OCI-M1 (cell line): ENCODE data around the gene PDE5A.
"Not testable (repeated sequence)": the region's sequence is repeated elsewhere in the genome, so short reads cannot be mapped to it uniquely, and the experiment has no call there.

Experiments used
- DNase-seq: peaks from one replicate; lab custom pipeline; 2025; lab: John Stamatoyannopoulos, UW

The PDE5A gene

GRCh38 chr4:119470737-119471063 lies 157.9 kb downstream of the PDE5A start:
- DNase-seq: not testable (repeated sequence)

- DNase-seq: not testable (repeated sequence)
Observed at GRCh38 chr4:119470021-119470736, 158.4 kb downstream of the PDE5A start.

- DNase-seq: not testable (repeated sequence)
Observed at GRCh38 chr4:119469039-119469438, 159.6 kb downstream of the PDE5A start.

GRCh38 chr4:119462733-119463132 lies 165.9 kb downstream of the PDE5A start:
- peak; percentile 7 for DNase-seq

GRCh38 chr4:119455734-119456133 lies 172.9 kb downstream of the PDE5A start:
- DNase-seq: not testable (repeated sequence)

GRCh38 chr4:119454491-119455270 lies 173.9 kb downstream of the PDE5A start:
- peak; percentile 98 for DNase-seq

- not testable (repeated sequence) for DNase-seq
Observed at GRCh38 chr4:119454151-119454490, 174.5 kb downstream of the PDE5A start.

GRCh38 chr4:119453286-119453685 lies 175.3 kb downstream of the PDE5A start:
- not testable (repeated sequence) for DNase-seq

- not testable (repeated sequence) for DNase-seq
Observed at GRCh38 chr4:119449851-119450250, 178.8 kb downstream of the PDE5A start.
